ENCODE results near the gene CAMSAP1.

The CAMSAP1 gene

GRCh38 chr9:135774239-135774747 lies 133.1 kb downstream of the CAMSAP1 start (continued):
- TF ChIP-seq ZNF148 (tag by site-specific recombination; IDR thresholded peaks at IDR 0.05; ENCODE audit: borderline replicate concordance) (0 out of 2 replicates have a peak, but pooled peaks have one; percentile 67), ZNF660 (tag by site-specific recombination; IDR thresholded peaks at IDR 0.05) (no peak)

- TF ChIP-seq GLIS2 (tag by site-specific recombination; IDR thresholded peaks at IDR 0.05) (no peak; the same call in 1 of the 2 replicates), TSHZ1 (tag by site-specific recombination; IDR thresholded peaks at IDR 0.05; ENCODE audit: borderline replicate concordance) (no peak), ZNF214 (tag by site-specific recombination; IDR thresholded peaks at IDR 0.05; ENCODE audit: borderline replicate concordance) (no peak), ZNF350 (tag by site-specific recombination; IDR thresholded peaks at IDR 0.05) (no peak), EGR2 (tag by site-specific recombination; IDR thresholded peaks at IDR 0.05; ENCODE audit: low read depth) (peak; percentile 64), ZBTB1 (tag by site-specific recombination; IDR thresholded peaks at IDR 0.05) (no peak), ZNF548 (tag by site-specific recombination; IDR thresholded peaks at IDR 0.05) (no peak), ZBTB20 (tag by site-specific recombination; IDR thresholded peaks at IDR 0.05) (peak; percentile 24; the same call in 1 of the 2 replicates), KLF9 (tag by site-specific recombination; IDR thresholded peaks at IDR 0.05; ENCODE audit: low read depth) (peak; percentile 88), IKZF3 (tag by site-specific recombination; IDR thresholded peaks at IDR 0.05) (no peak), ZNF549 (tag by site-specific recombination; IDR thresholded peaks at IDR 0.05) (no peak), BCL6B (tag by site-specific recombination; IDR thresholded peaks at IDR 0.05) (0 out of 2 replicates have a peak, but pooled peaks have one; percentile 5), ZNF341 (tag by site-specific recombination; IDR thresholded peaks at IDR 0.05; ENCODE audit: low read depth) (peak; percentile 56; the same call in 1 of the 2 replicates), ZNF585B (tag by site-specific recombination; IDR thresholded peaks at IDR 0.05) (no peak), ZNF777 (tag by site-specific recombination; IDR thresholded peaks at IDR 0.05; ENCODE audit: borderline replicate concordance) (no peak), ZNF37A (tag by site-specific recombination; IDR thresholded peaks at IDR 0.05) (no peak), KLF1 (tag by site-specific recombination; IDR thresholded peaks at IDR 0.05) (peak; percentile 24; the same call in 1 of the 2 replicates), TCF7L2 (IDR thresholded peaks at IDR 0.05; ENCODE audit: borderline replicate concordance, low read depth, low read length) (no peak), ZNF747 (tag by site-specific recombination; IDR thresholded peaks at IDR 0.05) (no peak), ZNF501 (tag by site-specific recombination; IDR thresholded peaks at IDR 0.05) (no peak), ZFHX2 (tag by site-specific recombination; conservative IDR thresholded peaks at IDR 0.05) (peak; percentile 54), ZNF274 (IDR thresholded peaks at IDR 0.05; ENCODE audit: low read length) (no peak), ZNF274 (tag by site-specific recombination; IDR thresholded peaks at IDR 0.05; ENCODE audit: borderline replicate concordance) (0 out of 2 replicates have a peak, but pooled peaks have one; percentile 15), PATZ1 (tag by site-specific recombination; IDR thresholded peaks at IDR 0.05) (0 out of 2 replicates have a peak, but pooled peaks have one; percentile 33), ZNF354C (tag by site-specific recombination; IDR thresholded peaks at IDR 0.05; ENCODE audit: borderline replicate concordance, low read depth) (0 out of 2 replicates have a peak, but pooled peaks have one; percentile 25)
Measured at GRCh38 chr9:135773530-135774238, 133.7 kb downstream of the CAMSAP1 start.

More at GRCh38 chr9:135773530-135774238, 133.7 kb downstream of the CAMSAP1 start:
- ChIA-PET CTCF (no interaction called here), POLR2A (no interaction called here)
- no peaks in the 10 kb centered on the region for H3K4me1 ChIP-seq (ENCODE audit: control insufficient read depth, insufficient read depth, low read length)
- H3K9me3 ChIP-seq (ENCODE audit: control insufficient read depth, insufficient read depth, low read depth, low read length) = no peaks in the 10 kb centered on the region
- H3K4me3 ChIP-seq (ENCODE audit: low read depth, low read length) = no peak overlapping the region
- H3K36me3 ChIP-seq (ENCODE audit: control insufficient read depth in 2 of 2, insufficient read depth in 1 of 2, low read length in 2 of 2) = no peaks in the 10 kb centered on the region
- no peak overlapping the region for H3K27ac ChIP-seq (ENCODE audit: extremely low read depth, low read depth, low read length)
